Ovary (tissue), 9 donors: ENCODE measurements around the gene DNTTIP2. TPM values are rescaled to one million over a fixed set of nuclear protein-coding genes. Genes with fewer than 3 reads are reported as not detected.

Experiments
- DNase-seq, 5 donors: peaks; one replicate each; pipeline ENCODE4 v3.0.0-alpha.2; 2019 to 2020
- H3K27ac ChIP-seq, 2 donors: fragments of 200-600 bp; one replicate each; pipeline versions ENCODE4 v1.5.1 to v1.8.0; 2019 to 2022
- H3K27me3 ChIP-seq: fragments of 200-600 bp; one replicate; pipeline ENCODE4 v1.8.0; 2022
- H3K36me3 ChIP-seq: fragments of 200-600 bp; sonication (generic); one replicate; pipeline ENCODE4 v1.5.1; 2019
- H3K4me1 ChIP-seq: one replicate; pipeline ENCODE4 v1.8.1; 2013; ENCODE audit warnings: mild to moderate bottlenecking, moderate library complexity; ENCODE audit not compliant: insufficient read depth
- H3K4me3 ChIP-seq: fragments of 200-600 bp; sonication (generic); one replicate; pipeline ENCODE4 v1.5.1; 2017
- H3K9me3 ChIP-seq, 2 donors: fragments of 200-600 bp in 1 of 2; sonication (generic) in 1 of 2; one replicate each; pipeline versions ENCODE4 v1.5.1 to v1.8.1; 2013 to 2019; ENCODE audit warnings: mild to moderate bottlenecking in 1 of 2, moderate library complexity in 1 of 2
- CTCF ChIP-seq, 3 donors: fragments of 450-650 bp in 2 of 3; fragments of 200-600 bp in 1 of 3; IDR thresholded peaks; one replicate each; pipeline versions ENCODE4 v1.5.1 to v1.8.0; 2016 to 2022; ENCODE audit warnings: antibody characterized with exemption in 3 of 3, mild to moderate bottlenecking in 1 of 3
- EP300 ChIP-seq: sonication (generic); formaldehyde crosslinking; IDR thresholded peaks from one replicate; pipeline ENCODE4 v1.6.1; 2017; ENCODE audit warnings: antibody characterized with exemption
- POLR2A ChIP-seq: fragments of 450-650 bp; IDR thresholded peaks from one replicate; pipeline ENCODE4 v1.6.1; 2017; ENCODE audit warnings: antibody characterized with exemption, mild to moderate bottlenecking, moderate library complexity
- WGBS, 3 donors: extraction: QIAGEN DNeasy Blood & Tissue Kit in 1 of 3; methylation state at CpG; one replicate each; pipeline versions ENCODE4 v1.1.5 to v1.1.7; 2013 to 2017; 5-methylcytosine and 5-hydroxymethylcytosine counted together
- intact Hi-C, 4 donors: fragments of 100-400 bp; cut with DNase I; formaldehyde crosslinking; loops; one replicate each; pipeline versions ENCODE4 v1.11.0 to v1.15.1; 2022 to 2023
- microRNA counts: library from miRNA; unstranded; fragments of <30 nt; microRNA quantifications from one replicate; lab custom pipeline; 2016
- microRNA-seq, 3 donors: library from miRNA; unstranded; fragments of <30 nt; microRNA quantifications; one replicate each; pipeline versions ENCODE4 to v1.2.0, GENCODE V29; 2019 to 2020
- polyA plus RNA-seq, 2 donors: library from polyadenylated mRNA; stranded (reverse); fragments of 200-250 nt in 1 of 2; fragments of 350-450 nt in 1 of 2; fragmentation: Illumina TruSeq in 1 of 2; extraction: RNeasy Lipid Tissue Mini Kit (QIAGEN cat#74804) in 1 of 2; gene quantifications; one replicate each; pipeline ENCODE4 v1.2.3, GENCODE V29; 2013 to 2014
- small RNA-seq: library from RNA; depleted of rRNA; stranded (forward); fragments of <200 nt; gene quantifications from one replicate; pipeline ENCODE3, GENCODE V24; 2016
- total RNA-seq, 7 donors: library from RNA; depleted of rRNA in 2 of 7; stranded (reverse); fragments of >200 nt in 2 of 7; fragmentation: NEBNext Ultra II Directional in 3 of 7; extraction: Animal tissue kit (Norgen Biotek cat#: 25700) in 3 of 7; gene quantifications; one replicate each; pipeline versions ENCODE4 v1.1.0 to v1.2.4, GENCODE V29; 2016 to 2023
- donor health status: DM: no; HTN: no; CAD: no; lungs with moderate emphysema.
- donor health status: DM: no; HTN: no; CAD: no.
- donor health status: Bipolar disorder and iron deficiency.
- donor health status: DM: yes; HTN: yes; CAD: no.
- donor health status: DM: no; HTN: no; CAD: no.
- donor health status: DM: yes; HTN: yes; CAD: no.

Gene DNTTIP2
- total and polyA plus RNA-seq, 9 donors = 17.8 to 60.0 (median 41.0) TPM

- no peak for DNase-seq
- H3K4me3 ChIP-seq = no peak overlapping the region
- peaks cover 2% of the 10 kb centered on the region for H3K4me1 ChIP-seq
- no peaks in the 10 kb centered on the region for H3K27me3 ChIP-seq
- no peaks in the 10 kb centered on the region for H3K36me3 ChIP-seq
- H3K9me3 ChIP-seq = no peaks in the 10 kb centered on the region
- intact Hi-C loops = loop anchor here in 2 of 4 donors (10.0 kb wide), 2 partner anchors 374 to 384 kb away; partner anchors contain the start of gene FNBP1L (in 1 of the 2)
- TF ChIP-seq EP300 (no peak), CTCF (IDR thresholded peaks at IDR 0.05) (no peak), POLR2A (no peak)
- H3K27ac ChIP-seq = no peak overlapping the region
These were observed 60.4 kb downstream of the DNTTIP2 start for GRCh38 chr1:93818570-93818959.

- intact Hi-C loops = loop anchor here in 2 of 4 donors (10.0 kb wide), 2 partner anchors 373 to 383 kb away; partner anchors contain the start of gene FNBP1L (in 1 of the 2)
- Histone ChIP-seq H3K27me3 (no peaks in the 10 kb centered on the region), H3K36me3 (no peaks in the 10 kb centered on the region), H3K27ac (no peak overlapping the region), H3K4me1 (peaks cover 2% of the 10 kb centered on the region), H3K9me3 (no peaks in the 10 kb centered on the region), H3K4me3 (no peak overlapping the region)
- TF ChIP-seq POLR2A = no peak
- TF ChIP-seq EP300 = no peak
- TF ChIP-seq CTCF (IDR thresholded peaks at IDR 0.05) = no peak
- 90 to 94% (median 91%) methylated on average over 12 of the region's 12 CpGs for WGBS, 3 donors
- no peak for DNase-seq
These were observed 61.0 kb downstream of the DNTTIP2 start for GRCh38 chr1:93817819-93818569.

- 7 to 34% (median 17%) methylated on average over 3 of the region's 3 CpGs for WGBS, 3 donors
- Histone ChIP-seq H3K36me3 (no peaks in the 10 kb centered on the region), H3K27ac (no peak overlapping the region), H3K27me3 (no peaks in the 10 kb centered on the region), H3K9me3 (no peaks in the 10 kb centered on the region), H3K4me1 (peaks cover 2% of the 10 kb centered on the region), H3K4me3 (no peak overlapping the region)
- no peak for DNase-seq
- TF ChIP-seq EP300 (no peak), CTCF (IDR thresholded peaks at IDR 0.05) (no peak), POLR2A (no peak)
- intact Hi-C loops = loop anchor here in 2 of 4 donors (10.0 kb wide), 2 partner anchors 372 to 382 kb away; partner anchors contain the start of gene FNBP1L (in 1 of the 2)
These were observed 61.9 kb downstream of the DNTTIP2 start for GRCh38 chr1:93816970-93817678.

MicroRNAs within 50 kb of the gene (microRNA counts, 767-probe panel; counts per million panel counts)
- microRNA hsa-miR-760 (lab: Ali Mortazavi, UCI) = 530 counts per million, percentile 78 among the panel's probes with 10 or more counts

Small RNA genes within 50 kb of the gene (microRNA-seq; reads per million reads assigned to microRNA genes)
- 1.8 to 6.6 (median 4.5) reads per million in 3 donors for gene MIR760

Small RNA genes within 50 kb of the gene (small RNA-seq; reads per million reads assigned to genes)
- gene AL117351.2 (not detected), gene MIR760 (0.20 reads per million)

Other genes starting within 250 kb of the DNTTIP2 start
- 10 to 100 TPM; 13.8 to 30.8 (median 17.5) TPM for gene BCAR3, start 197.4 kb downstream of the DNTTIP2 start, total RNA-seq
- gene BCAR3, start 197.4 kb downstream of the DNTTIP2 start, polyA plus RNA-seq = 10 to 100 TPM; 14.7 to 23.0 TPM
- gene GCLM, start 30.2 kb upstream of the DNTTIP2 start, total RNA-seq = 10 to 100 TPM in 4 of 7 donors, 1 to 10 TPM in 3; 6.6 to 18.4 (median 10.4) TPM
- gene GCLM, start 30.2 kb upstream of the DNTTIP2 start, polyA plus RNA-seq = 10 to 100 TPM in 1 of 2 donors, 1 to 10 TPM in 1; 3.1 to 12.2 TPM
- gene ABCA4, start 241.9 kb upstream of the DNTTIP2 start, total RNA-seq = 1 to 10 TPM in 1 of 7 donors, under 1 TPM in 6; 0.12 to 3.1 (median 0.32) TPM
- gene ABCA4, start 241.9 kb upstream of the DNTTIP2 start, polyA plus RNA-seq = 1 to 10 TPM in 1 of 2 donors, under 1 TPM in 1; 0.42 to 1.2 TPM